PC-3 (cell line): Measurements from ENCODE around the gene PHPT1. TPM values are rescaled to one million over a fixed set of nuclear protein-coding genes. Genes with fewer than 3 reads are reported as not detected.

Experiments
- ATAC-seq: fragments of 200-7000 bp; cut with Tn5 transposase; 2 replicates; pipeline ENCODE4 v1.9.1; 2020; ENCODE audit warnings: mild to moderate bottlenecking, moderate library complexity
- BruUV-seq: library from RNA; stranded (reverse); fragments of 400-500 nt; replicated peaks from 2 replicates; lab custom pipeline; 2021; lab: Mats Ljungman, UMichigan
- CTCF ChIA-PET: fragments of 300-600 bp; sonication (Branson Sonifier 250); formaldehyde crosslinking; loops from one replicate; lab custom pipeline; 2022; ENCODE audit warnings: antibody characterized with exemption; lab: Charles Lee
- POLR2A ChIA-PET: fragments of 300-600 bp; sonication (Branson Sonifier 250); formaldehyde crosslinking; loops from one replicate; lab custom pipeline; 2022; ENCODE audit warnings: antibody characterized with exemption; ENCODE audit not compliant: unreplicated experiment; lab: Charles Lee
- DNase-seq: peaks from one replicate; pipeline ENCODE4 v3.0.0-alpha.2; 2015
- H2AFZ ChIP-seq: fragments of 300-600 bp; sonication (generic); 2 replicates; pipeline ENCODE4 v1.6.0; 2016; ENCODE audit warnings: antibody characterized with exemption, low read length
- H3F3A ChIP-seq: fragments of 300-600 bp; sonication (generic); one replicate; pipeline ENCODE4 v1.6.0; 2017; ENCODE audit warnings: antibody characterized with exemption, low read length, control low read depth, mild to moderate bottlenecking; ENCODE audit not compliant: unreplicated experiment
- H3K27ac ChIP-seq: fragments of 300-600 bp; sonication (generic); 2 replicates; pipeline ENCODE4 v1.5.1; 2016; ENCODE audit warnings: mild to moderate bottlenecking, low read length
- H3K27me3 ChIP-seq: fragments of 300-600 bp; sonication (generic); 2 replicates; pipeline ENCODE4 v1.6.1; 2016; ENCODE audit warnings: low read length, mixed read lengths
- H3K36me3 ChIP-seq: fragments of 300-600 bp; sonication (generic); 2 replicates; pipeline ENCODE4 v1.6.1; 2016; ENCODE audit warnings: low read depth, mixed run types, low read length, mixed read lengths
- H3K4me1 ChIP-seq: fragments of 300-600 bp; sonication (generic); 2 replicates; pipeline ENCODE4 v1.5.1; 2016; ENCODE audit warnings: low read length; ENCODE audit not compliant: insufficient read depth
- H3K4me2 ChIP-seq: fragments of 300-600 bp; sonication (generic); 2 replicates; pipeline ENCODE4 v1.6.0; 2016; ENCODE audit warnings: low read length
- H3K4me3 ChIP-seq: fragments of 300-600 bp; sonication (generic); 2 replicates; pipeline ENCODE4 v1.5.1; 2016; ENCODE audit warnings: mild to moderate bottlenecking, low read length, mixed read lengths
- H3K79me2 ChIP-seq: fragments of 300-600 bp; sonication (generic); 2 replicates; pipeline ENCODE4 v1.6.1; 2017; ENCODE audit warnings: low read length, mixed read lengths
- H3K9ac ChIP-seq: fragments of 300-600 bp; sonication (generic); 2 replicates; pipeline ENCODE4 v1.6.0; 2016; ENCODE audit warnings: mild to moderate bottlenecking, low read length
- H3K9me2 ChIP-seq: fragments of 300-600 bp; sonication (generic); replicated peaks from 2 replicates; pipeline ENCODE4 v1.6.1; 2016; ENCODE audit warnings: mixed run types, low read length, mixed read lengths
- H3K9me3 ChIP-seq: fragments of 300-600 bp; sonication (generic); 2 replicates; pipeline ENCODE4 v1.6.1; 2016; ENCODE audit warnings: low read length, mixed read lengths
- H4K20me1 ChIP-seq: fragments of 300-600 bp; sonication (generic); 2 replicates; pipeline ENCODE4 v1.6.1; 2016; ENCODE audit warnings: low read length, mixed read lengths
- CTCF ChIP-seq: fragments of 300-600 bp; sonication (generic); conservative IDR thresholded peaks from 2 replicates; pipeline ENCODE4 v1.5.1; 2017; ENCODE audit warnings: antibody characterized with exemption, low read depth, mild to moderate bottlenecking, low read length
- EZH2 ChIP-seq: fragments of 300-600 bp; sonication (generic); IDR thresholded peaks from one replicate; pipeline ENCODE4 v1.6.1; 2017; ENCODE audit warnings: antibody characterized with exemption, mild to moderate bottlenecking, low read length; ENCODE audit not compliant: unreplicated experiment
- EZH2phosphoT487 ChIP-seq: fragments of 300-600 bp; sonication (generic); IDR thresholded peaks from 2 replicates; pipeline ENCODE4 v1.6.1; 2018; ENCODE audit warnings: mild to moderate bottlenecking, antibody characterized with exemption, low read length, borderline replicate concordance
- intact Hi-C: fragments of 100-400 bp; cut with micrococcal nuclease; formaldehyde crosslinking; loops from 2 replicates; pipeline ENCODE4 v1.9.0; 2023
- total RNA-seq: library from RNA; depleted of rRNA; stranded (reverse); fragments of >200 nt; gene quantifications from 2 replicates; pipeline ENCODE4 v1.2.3, GENCODE V29; 2014

The PHPT1 gene
- total RNA-seq, 1 experiment from 2014 or later, result 111 TPM

GRCh38 chr9:136815422-136815782, 33.8 kb upstream of the PHPT1 start:
- ATAC-seq (no peak), DNase-seq (no peak)
- no peak overlapping the region for H3K9ac ChIP-seq
- H3K9me3 ChIP-seq, result no peaks in the 10 kb centered on the region
- H3K4me3 ChIP-seq, result no peak overlapping the region
- H3K36me3 ChIP-seq, result peaks cover 3% of the 10 kb centered on the region; the same call in 1 of the 2 replicates
- no peaks in the 10 kb centered on the region for H3K4me1 ChIP-seq
- CTCF ChIA-PET, result no interaction called here
- no TSS peak for BruUV-seq
- no peaks in the 10 kb centered on the region; the same call in 1 of the 2 replicates for H4K20me1 ChIP-seq
- peaks cover 52% of the 10 kb centered on the region for H3K79me2 ChIP-seq
- H3K9me2 ChIP-seq, result no peaks in the 10 kb centered on the region
- no peak for TF ChIP-seq EZH2
- no peak for TF ChIP-seq EZH2phosphoT487
- TF ChIP-seq CTCF, result no peak
- POLR2A ChIA-PET, result interaction anchor here (0.7 kb wide), 1 partner anchor 86 kb away, joined by 4 read pairs; no protein-coding TSS in a partner anchor
- no peak overlapping the region for H3K27ac ChIP-seq
- no peaks in the 10 kb centered on the region for H3F3A ChIP-seq
- no peaks in the 10 kb centered on the region for H3K27me3 ChIP-seq
- H3K4me2 ChIP-seq, result no peak overlapping the region
- intact Hi-C loops, result no loop called here
- H2AFZ ChIP-seq, result no peak overlapping the region

GRCh38 chr9:136820971-136821825, 28.0 kb upstream of the PHPT1 start:
- no peaks in the 10 kb centered on the region for H3K27me3 ChIP-seq
- H4K20me1 ChIP-seq, result no peaks in the 10 kb centered on the region
- no peak for DNase-seq
- H3K9me3 ChIP-seq, result no peaks in the 10 kb centered on the region
- POLR2A ChIA-PET, result no interaction called here
- TF ChIP-seq CTCF (no peak), EZH2phosphoT487 (no peak), EZH2 (no peak)
- no peak overlapping the region for H3K9ac ChIP-seq
- H3K4me2 ChIP-seq, result no peak overlapping the region
- no peak overlapping the region for H2AFZ ChIP-seq
- CTCF ChIA-PET, result no interaction called here
- no peak overlapping the region for H3K4me3 ChIP-seq
- H3F3A ChIP-seq, result no peaks in the 10 kb centered on the region
- 0 out of 2 replicates have a peak, but pooled peaks cover 8% of the 10 kb centered on the region for H3K79me2 ChIP-seq
- intact Hi-C loops, result no loop called here
- no TSS peak for BruUV-seq
- H3K4me1 ChIP-seq, result no peaks in the 10 kb centered on the region
- H3K36me3 ChIP-seq, result peaks cover 3% of the 10 kb centered on the region; the same call in 1 of the 2 replicates
- H3K27ac ChIP-seq, result no peak overlapping the region
- ATAC-seq, result no peak
- no peaks in the 10 kb centered on the region for H3K9me2 ChIP-seq
